H1 (cell line): ENCODE data around the gene TNRC6A. TPM values are rescaled to one million over a fixed set of nuclear protein-coding genes. Genes with fewer than 3 reads are reported as not detected.

Experiments
- CTCF ChIA-PET: fragments of 300-600 bp; sonication (Branson Sonifier 250); formaldehyde crosslinking; loops from one replicate; lab custom pipeline; 2021; ENCODE audit not compliant: partially characterized antibody; lab: Charles Lee
- POLR2A ChIA-PET: fragments of 300-600 bp; sonication (Branson Sonifier 250); formaldehyde crosslinking; loops from one replicate; lab custom pipeline; 2021; ENCODE audit warnings: inconsistent platforms; ENCODE audit not compliant: partially characterized antibody; lab: Charles Lee
- DNase-seq, 2 experiments: peaks; one replicate each; pipeline versions ENCODE4 v3.0.0 to v3.0.0-alpha.2; 2010 to 2022; ENCODE audit warnings: low spot score in 2 of 2, low read depth in 1 of 2, mixed read lengths in 1 of 2
- FAIRE-seq: peaks from 2 replicates; lab custom pipeline; 2011; peaks lifted over from hg19 to GRCh38; lab: Jason Lieb, UNC
- H2AFZ ChIP-seq: 2 replicates; pipeline ENCODE4 v1.8.1; 2012; ENCODE audit warnings: low read length, inconsistent platforms
- H2AK5ac ChIP-seq: 2 replicates; pipeline ENCODE4 v1.6.1; 2013; ENCODE audit warnings: low read depth, low read length
- H2BK120ac ChIP-seq: replicated peaks from 2 replicates; pipeline ENCODE3; 2013; ENCODE audit warnings: low read depth, low read length, inconsistent platforms
- H2BK12ac ChIP-seq: 2 replicates; pipeline ENCODE4 v1.6.1; 2013; ENCODE audit warnings: low read depth, low read length
- H2BK15ac ChIP-seq: 2 replicates; pipeline ENCODE4 v1.6.1; 2013; ENCODE audit warnings: low read length
- H2BK20ac ChIP-seq: 2 replicates; pipeline ENCODE4 v1.6.1; 2013; ENCODE audit warnings: low read length
- H2BK5ac ChIP-seq: 2 replicates; pipeline ENCODE4 v1.6.1; 2013; ENCODE audit warnings: low read depth, low read length
- H3K14ac ChIP-seq: 2 replicates; pipeline ENCODE4 v1.6.1; 2013; ENCODE audit warnings: inconsistent platforms; ENCODE audit not compliant: insufficient read length
- H3K18ac ChIP-seq: 2 replicates; pipeline ENCODE4 v1.6.1; 2013; ENCODE audit warnings: low read length; ENCODE audit errors: extremely low read depth
- H3K23ac ChIP-seq: 2 replicates; pipeline ENCODE4 v1.6.1; 2013; ENCODE audit warnings: inconsistent platforms; ENCODE audit not compliant: insufficient read length
- H3K23me2 ChIP-seq: 2 replicates; pipeline ENCODE4 v1.6.1; 2013; ENCODE audit warnings: low read depth, low read length
- H3K27ac ChIP-seq: 2 replicates; pipeline ENCODE4 v1.6.1; 2011; ENCODE audit warnings: low read depth, low read length, inconsistent platforms
- H3K27me3 ChIP-seq, 4 experiments: replicated peaks in 1 of 4; 1 replicate in 1 of 4; 2 replicates in 3 of 4; pipeline versions ENCODE4 v1.6.1 to v1.8.1; 2011 to 2013; ENCODE audit warnings: low read length in 3 of 4, mild to moderate bottlenecking in 3 of 4, inconsistent platforms in 2 of 4, mixed read lengths in 2 of 4, moderate library complexity in 1 of 4; ENCODE audit not compliant: control insufficient read depth in 3 of 4, insufficient read depth in 3 of 4; ENCODE audit errors: extremely low read depth in 1 of 4
- H3K36me3 ChIP-seq, 4 experiments: 2 replicates each; pipeline versions ENCODE4 v1.6.1 to v1.8.1; 2011 to 2013; ENCODE audit warnings: mild to moderate bottlenecking in 4 of 4, low read length in 3 of 4, moderate library complexity in 2 of 4, control low read depth in 1 of 4, inconsistent platforms in 1 of 4; ENCODE audit not compliant: insufficient read depth in 4 of 4, control insufficient read depth in 2 of 4
- H3K4ac ChIP-seq: replicated peaks from 2 replicates; pipeline ENCODE3; 2013; ENCODE audit warnings: low read length, low read depth, mixed read lengths, inconsistent platforms; ENCODE audit not compliant: insufficient read length
- H3K4me1 ChIP-seq, 4 experiments: replicated peaks in 1 of 4; 1 replicate in 1 of 4; 2 replicates in 3 of 4; pipeline versions ENCODE4 v1.6.1 to v1.8.1; 2011 to 2013; ENCODE audit warnings: low read length in 3 of 4, inconsistent platforms in 2 of 4, mixed read lengths in 1 of 4; ENCODE audit not compliant: insufficient read depth in 4 of 4, control insufficient read depth in 3 of 4
- H3K4me2 ChIP-seq, 2 experiments: 2 replicates each; pipeline versions ENCODE4 v1.6.1 to v1.8.1; 2011 to 2013; ENCODE audit warnings: low read depth in 2 of 2, low read length in 2 of 2, control low read depth in 1 of 2, inconsistent platforms in 1 of 2, mild to moderate bottlenecking in 1 of 2; ENCODE audit not compliant: insufficient read depth in 1 of 2
- H3K4me3 ChIP-seq, 4 experiments: fragments of 200-600, 300-600 bp in 1 of 4; sonication (generic), shearing (Covaris generic), sonication (Bioruptor Twin) in 1 of 4; 2 replicates each; pipeline versions ENCODE4 v1.5.1 to v1.8.1; 2011 to 2016; ENCODE audit warnings: low read length in 4 of 4, low read depth in 3 of 4, control low read depth in 2 of 4, inconsistent platforms in 2 of 4, mild to moderate bottlenecking in 2 of 4, mixed read lengths in 1 of 4, moderate library complexity in 1 of 4; ENCODE audit not compliant: insufficient read depth in 2 of 4; ENCODE audit errors: extremely low read depth in 1 of 4
- H3K56ac ChIP-seq: replicated peaks from 2 replicates; pipeline ENCODE3; 2013; ENCODE audit warnings: low read depth, mild to moderate bottlenecking, mixed read lengths, low read length, inconsistent platforms; ENCODE audit not compliant: insufficient read length
- H3K79me1 ChIP-seq: 2 replicates; pipeline ENCODE4 v1.6.1; 2013; ENCODE audit warnings: low read depth, low read length, control low read depth
- H3K79me2 ChIP-seq, 2 experiments: 2 replicates each; pipeline versions ENCODE4 v1.6.1 to v1.8.1; 2012 to 2013; ENCODE audit warnings: low read length in 2 of 2, mild to moderate bottlenecking in 2 of 2, inconsistent platforms in 1 of 2; ENCODE audit not compliant: insufficient read depth in 2 of 2, control insufficient read depth in 1 of 2
- H3K9ac ChIP-seq, 4 experiments: replicated peaks in 1 of 4; 1 replicate in 1 of 4; 2 replicates in 3 of 4; pipeline versions ENCODE4 v1.6.1 to v1.8.1; 2011 to 2013; ENCODE audit warnings: low read depth in 3 of 4, low read length in 3 of 4, control low read depth in 2 of 4, mild to moderate bottlenecking in 2 of 4, moderate library complexity in 2 of 4, inconsistent platforms in 1 of 4; ENCODE audit errors: extremely low read depth in 1 of 4
- H3K9me3 ChIP-seq, 2 experiments: 2 replicates each; pipeline versions ENCODE4 v1.6.1 to v1.8.1; 2012 to 2013; ENCODE audit warnings: mild to moderate bottlenecking in 2 of 2, moderate library complexity in 2 of 2, control low read depth in 1 of 2, inconsistent platforms in 1 of 2, low read depth in 1 of 2, low read length in 1 of 2, mixed read lengths in 1 of 2; ENCODE audit not compliant: insufficient read depth in 2 of 2
- H4K20me1 ChIP-seq, 2 experiments: replicated peaks in 1 of 2; 2 replicates each; pipeline versions ENCODE3 to v1.8.1; 2011 to 2013; ENCODE audit warnings: inconsistent platforms in 2 of 2, low read length in 2 of 2, mild to moderate bottlenecking in 1 of 2; ENCODE audit not compliant: insufficient read depth in 2 of 2, control insufficient read depth in 1 of 2
- H4K5ac ChIP-seq: 2 replicates; pipeline ENCODE4 v1.6.1; 2013; ENCODE audit warnings: low read length, low read depth, mixed read lengths, inconsistent platforms; ENCODE audit not compliant: insufficient read length
- H4K8ac ChIP-seq: 2 replicates; pipeline ENCODE4 v1.8.0; 2013; ENCODE audit warnings: mild to moderate bottlenecking, moderate library complexity, low read length, inconsistent platforms; ENCODE audit not compliant: insufficient read depth; ENCODE audit errors: extremely low read depth
- H4K91ac ChIP-seq: replicated peaks from 2 replicates; pipeline ENCODE3; 2013; ENCODE audit warnings: low read length, mixed read lengths, inconsistent platforms; ENCODE audit not compliant: insufficient read length
- BACH1 ChIP-seq: IDR thresholded peaks from 2 replicates; pipeline ENCODE4 v1.6.1; 2012; ENCODE audit warnings: low read length, improper control_type of control experiment
- BCL11A ChIP-seq, 2 experiments: IDR thresholded peaks; one replicate each; pipeline ENCODE4 v1.6.1; 2011; ENCODE audit warnings: low read depth in 2 of 2, low read length in 2 of 2, mild to moderate bottlenecking in 2 of 2
- CHD1 ChIP-seq: IDR thresholded peaks from 2 replicates; pipeline ENCODE4 v1.6.1; 2012; ENCODE audit warnings: low read depth, low read length, improper control_type of control experiment
- CTCF ChIP-seq, 3 experiments: IDR thresholded peaks; 1 replicate in 2 of 3; 2 replicates in 1 of 3; pipeline versions ENCODE4 v1.5.1 to v1.6.1; 2011; ENCODE audit warnings: low read length in 3 of 3, mild to moderate bottlenecking in 3 of 3, inconsistent platforms in 2 of 3, low read depth in 1 of 3, moderate library complexity in 1 of 3; ENCODE audit not compliant: insufficient read depth in 1 of 3; ENCODE audit errors: control extremely low read depth in 1 of 3
- KDM1A ChIP-seq: fragments of 200-600, 300-600 bp; sonication (generic); IDR thresholded peaks from 2 replicates; pipeline ENCODE4 v1.7.1; 2016; ENCODE audit warnings: mild to moderate bottlenecking, low read length, borderline replicate concordance
- MAFK ChIP-seq: IDR thresholded peaks from 2 replicates; pipeline ENCODE4 v1.6.1; 2012; ENCODE audit warnings: low read depth, mild to moderate bottlenecking, improper control_type of control experiment, low read length
- TCF12 ChIP-seq: IDR thresholded peaks from 2 replicates; pipeline ENCODE4 v1.6.1; 2011; ENCODE audit warnings: low read depth, mild to moderate bottlenecking, low read length
- TEAD4 ChIP-seq: IDR thresholded peaks from 2 replicates; pipeline ENCODE4 v1.6.1; 2012; ENCODE audit warnings: low read depth, low read length, inconsistent platforms, mixed read lengths
- WGBS, 2 experiments: shearing (Covaris generic) in 1 of 2; methylation state at CpG; one replicate each; pipeline versions ENCODE4 v1.1.6 to v1.1.7; 2013 to 2015; ENCODE audit warnings: low lambda C conversion rate in 2 of 2, mixed read lengths in 2 of 2, inconsistent platforms in 1 of 2, low coverage in 1 of 2, missing lambda C conversion rate in 1 of 2; ENCODE audit not compliant: insufficient replicate concordance in 2 of 2, insufficient coverage in 1 of 2, insufficient read length in 1 of 2; ENCODE audit errors: extremely low coverage in 1 of 2, missing lambda C conversion rate in 1 of 2; 5-methylcytosine and 5-hydroxymethylcytosine counted together
- polyA plus RNA-seq, 7 experiments: library from polyadenylated mRNA; depleted of rRNA in 3 of 7; stranded (reverse) in 5 of 7; unstranded in 2 of 7; fragments of >200 nt in 5 of 7; fragments of 200-250 nt in 2 of 7; gene quantifications; 1 replicate in 5 of 7; 2 replicates in 1 of 7; 4 replicates in 1 of 7; pipeline versions ENCODE4 v1.2.1 to v1.2.3, GENCODE V29; 2011 to 2013; ENCODE audit warnings: missing spikeins in 2 of 7, mixed read lengths in 2 of 7
- total RNA-seq: library from RNA; stranded (reverse); fragmentation: NEBNext Ultra II Directional; extraction: Animal tissue kit (Norgen Biotek cat#: 25700); gene quantifications from 2 replicates; pipeline ENCODE4 v1.2.1, GENCODE V29; 2021

Gene TNRC6A
- total and polyA plus RNA-seq, 2 of the 8 experiments (the other 6 are each of a cell fraction or from before 2014, with no cell fraction given) = 67.6 to 103 TPM

- no peak overlapping the region for H4K91ac ChIP-seq
- H2BK5ac ChIP-seq = no peak overlapping the region
- H3K27me3 ChIP-seq = no peaks in the 10 kb centered on the region
- WGBS, 2 experiments = 95% methylated on average over 6 of the region's 6 CpGs; no CpG with 5 or more reads in 1 of the 2 experiments
- no peak overlapping the region for H4K5ac ChIP-seq
- H3K79me1 ChIP-seq = no peaks in the 10 kb centered on the region
- TF ChIP-seq CTCF (IDR thresholded peaks at IDR 0.05; ENCODE audit: control extremely low read depth in 1 of 3, insufficient read depth in 1 of 3, low read depth in 1 of 3, low read length in 3 of 3) (no peak), TCF12 (no peak), CHD1 (no peak), KDM1A (no peak), MAFK (no peak), BCL11A (IDR thresholded peaks at IDR 0.05; ENCODE audit: low read depth in 2 of 2, low read length in 2 of 2) (no peak), BACH1 (no peak), TEAD4 (no peak)
- no peak overlapping the region for H3K4ac ChIP-seq
- no peak overlapping the region for H2AK5ac ChIP-seq
- no peaks in the 10 kb centered on the region for H3K23me2 ChIP-seq
- no peak overlapping the region for H3K9ac ChIP-seq
- no peak overlapping the region for H3K4me3 ChIP-seq
- no peaks in the 10 kb centered on the region for H3K36me3 ChIP-seq
- H2BK20ac ChIP-seq = no peak overlapping the region
- no peak overlapping the region for H3K27ac ChIP-seq
- H4K20me1 ChIP-seq = no peaks in the 10 kb centered on the region
- no peak overlapping the region for H2BK120ac ChIP-seq
- FAIRE-seq (no peak), DNase-seq (no peak)
- CTCF ChIA-PET = no interaction called here
- no peak overlapping the region for H3K4me2 ChIP-seq
- POLR2A ChIA-PET = interaction anchor here (1.1 kb wide), 1 partner anchor 47 kb away, joined by 3 read pairs; no protein-coding TSS in a partner anchor
- no peaks in the 10 kb centered on the region for H3K9me3 ChIP-seq
- H3K23ac ChIP-seq = no peak overlapping the region
- H3K79me2 ChIP-seq = no peaks in the 10 kb centered on the region
- H3K4me1 ChIP-seq = peaks cover 1 to 17% (median 6%) of the 10 kb centered on the region in 4 experiments; a peak in 6 of 7 replicates
- H3K14ac ChIP-seq = no peak overlapping the region
- H2BK12ac ChIP-seq = no peak overlapping the region
- no peak overlapping the region for H2AFZ ChIP-seq
- no peak overlapping the region for H3K18ac ChIP-seq
- no peak overlapping the region for H4K8ac ChIP-seq
- no peak overlapping the region for H3K56ac ChIP-seq
- no peak overlapping the region for H2BK15ac ChIP-seq
These were observed 47.7 kb upstream of the TNRC6A start for GRCh38 chr16:24681793-24682192.
